ENCODE data around the gene TMPRSS13. TPM values are rescaled to one million over a fixed set of nuclear protein-coding genes. Genes with fewer than 3 reads are reported as not detected.
A peak's percentile ranks its signal among the peaks of the same experiment; 100 is the strongest.
"Not testable (repeated sequence)": the region's sequence is repeated elsewhere in the genome, so short reads cannot be mapped to it uniquely, and the experiment has no call there.

The TMPRSS13 gene
- total RNA-seq, 1 donor from 2014 or later, result 29.9 TPM

DNA sequence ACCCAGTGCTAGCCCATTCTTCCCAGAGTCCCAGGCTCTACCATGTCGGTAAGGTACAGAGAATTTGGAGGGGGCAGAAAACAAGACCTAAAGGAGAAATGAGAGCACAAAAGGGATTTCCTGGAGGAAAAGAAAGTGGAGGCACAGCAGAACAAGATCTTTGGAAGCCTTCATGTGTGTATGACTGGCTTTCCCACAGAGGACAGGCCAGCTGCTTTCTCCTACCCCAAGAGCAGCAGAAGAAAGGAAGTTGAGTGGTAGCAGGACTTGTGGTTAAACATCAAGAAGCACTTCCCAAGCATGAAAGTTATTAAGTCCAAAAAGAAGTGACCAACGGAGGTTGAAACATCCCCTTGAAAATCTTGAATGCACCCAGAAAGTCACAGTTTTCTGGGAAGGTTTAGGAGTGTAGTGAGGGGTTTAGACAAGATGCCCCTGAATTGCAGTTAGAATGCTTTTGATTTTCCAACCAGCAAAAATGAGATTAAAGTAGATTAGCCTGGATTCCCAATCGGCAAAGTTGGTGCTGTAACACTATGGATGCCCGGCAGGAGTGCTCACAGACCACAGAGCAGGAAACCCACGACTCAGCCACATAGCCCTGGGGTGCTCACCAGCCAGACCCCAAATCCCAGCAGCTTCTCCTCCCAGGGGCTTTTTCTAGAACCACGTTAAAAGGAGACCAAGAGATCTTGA lies 608 bp downstream of the TMPRSS13 start:
- peak; percentile 52 for ATAC-seq

DNA sequence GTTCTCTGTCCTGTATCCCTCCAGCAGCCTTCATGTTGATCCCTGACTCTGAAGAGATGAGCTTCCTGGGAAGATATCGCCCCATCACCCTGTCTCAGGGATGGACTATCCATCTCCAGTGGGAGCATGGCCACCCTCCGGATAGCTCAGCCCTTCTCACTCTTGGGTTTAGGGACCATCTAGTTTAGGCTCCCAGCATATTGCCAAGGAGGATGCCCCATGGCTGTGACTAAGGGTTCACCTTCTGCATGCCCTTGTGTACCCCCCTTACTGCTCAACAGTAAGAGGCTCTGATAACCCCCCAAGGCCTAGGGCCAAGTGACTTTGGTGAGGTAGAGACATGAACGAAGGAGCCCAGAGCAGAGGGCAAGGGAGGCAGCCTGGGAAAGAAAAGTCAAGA lies 1.3 kb downstream of the TMPRSS13 start:
- no peak for ATAC-seq

DNA sequence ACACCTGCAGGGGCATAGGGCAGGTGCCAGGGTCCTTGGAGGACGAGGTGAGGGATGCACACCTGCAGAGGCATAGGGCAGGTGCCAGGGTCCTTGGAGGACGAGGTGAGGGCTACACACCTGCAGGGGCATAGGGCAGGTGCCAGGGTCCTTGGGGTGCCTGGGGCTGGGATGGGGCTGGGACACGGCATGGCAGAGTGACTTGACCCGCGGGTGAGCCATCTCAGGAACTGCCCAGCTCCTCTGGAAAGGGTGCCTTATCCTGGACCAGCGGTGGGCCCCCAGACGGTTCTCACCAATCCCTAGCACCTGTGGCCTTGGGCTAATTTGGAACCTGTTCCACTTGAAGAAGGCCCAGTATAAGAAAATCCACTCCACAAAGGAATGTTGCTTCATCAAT lies 3.0 kb downstream of the TMPRSS13 start:
- not testable (repeated sequence) for ATAC-seq

DNA sequence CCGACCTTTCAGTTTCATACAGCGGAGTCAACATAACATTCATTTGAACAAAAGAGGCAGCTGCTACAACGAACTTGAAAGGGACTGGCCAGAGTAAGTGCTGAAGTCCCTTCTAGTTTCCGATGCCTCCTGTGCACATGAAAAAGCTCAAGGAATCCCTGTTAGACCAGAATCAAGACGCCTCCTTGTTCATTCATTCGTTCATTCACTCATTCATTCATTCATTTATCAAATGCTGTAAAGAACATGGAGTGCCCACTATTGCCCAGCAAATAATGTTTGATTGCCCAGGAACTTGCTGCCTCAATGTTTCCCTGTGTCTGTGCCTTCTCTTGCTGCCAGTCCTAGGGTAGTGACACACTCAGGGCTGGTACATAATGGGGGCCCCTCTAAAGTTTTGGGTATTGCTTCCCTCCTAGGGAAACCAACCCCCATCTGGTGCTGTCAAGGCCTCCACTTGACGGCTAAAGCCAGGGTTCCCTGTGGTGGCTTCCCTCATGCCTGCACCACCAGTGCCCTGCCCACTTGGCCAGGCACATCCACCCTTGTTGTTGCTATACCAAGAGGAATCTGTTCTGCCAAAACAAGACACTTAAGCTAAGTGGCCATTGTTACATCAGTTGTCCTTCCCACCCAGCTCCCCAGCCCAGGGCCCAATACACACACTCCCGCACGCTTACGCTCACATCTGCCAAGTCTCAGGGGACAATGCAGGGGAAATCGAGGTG lies 3.8 kb downstream of the TMPRSS13 start:
- no peak for ATAC-seq

DNA sequence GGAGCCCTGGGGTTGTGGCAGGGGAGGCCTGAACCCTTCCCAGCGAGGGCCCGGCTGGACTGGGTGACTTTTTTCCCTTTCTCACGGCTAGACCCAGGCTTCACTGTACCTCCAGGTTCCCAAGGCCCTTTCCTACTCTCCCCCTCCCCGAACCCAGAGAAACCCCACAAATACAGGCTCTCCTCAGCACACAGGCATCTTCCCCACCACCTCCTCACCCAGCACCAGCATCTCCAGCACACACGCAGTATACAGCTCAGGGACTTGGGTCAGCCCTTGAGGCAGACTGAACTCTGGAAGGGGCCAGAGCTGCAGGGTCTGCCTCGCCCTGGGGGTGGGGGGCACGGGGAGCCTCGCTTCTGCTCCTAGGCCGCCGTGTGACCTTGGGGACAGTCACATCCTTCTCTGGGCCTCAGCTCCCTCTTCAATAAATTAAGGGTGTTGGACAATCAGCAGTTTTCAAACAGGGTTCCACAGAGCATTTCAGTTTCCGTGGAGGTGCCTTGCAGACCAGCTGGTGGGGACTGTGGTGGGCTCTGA lies 4.5 kb downstream of the TMPRSS13 start:
- ATAC-seq, result no peak

DNA sequence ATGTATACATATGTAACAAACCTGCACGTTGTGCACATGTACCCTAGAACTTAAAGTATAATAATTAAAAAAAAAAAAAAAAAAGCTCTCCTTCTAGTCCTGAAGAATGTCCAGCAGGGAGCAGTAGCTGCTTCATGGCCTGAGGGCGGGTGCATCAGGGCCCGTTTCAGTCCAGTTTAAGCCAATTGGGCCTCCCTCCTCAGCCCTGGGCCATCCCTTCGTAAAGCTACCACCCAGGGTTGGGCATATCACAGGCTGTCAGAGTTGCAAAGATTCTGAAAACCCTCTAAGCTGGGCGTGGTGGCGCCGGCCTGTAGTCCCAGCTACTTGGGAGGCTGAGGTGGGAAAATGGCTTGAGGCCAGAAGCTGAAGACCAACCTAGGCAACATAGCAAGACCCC lies 5.4 kb downstream of the TMPRSS13 start:
- no peak for ATAC-seq

DNA sequence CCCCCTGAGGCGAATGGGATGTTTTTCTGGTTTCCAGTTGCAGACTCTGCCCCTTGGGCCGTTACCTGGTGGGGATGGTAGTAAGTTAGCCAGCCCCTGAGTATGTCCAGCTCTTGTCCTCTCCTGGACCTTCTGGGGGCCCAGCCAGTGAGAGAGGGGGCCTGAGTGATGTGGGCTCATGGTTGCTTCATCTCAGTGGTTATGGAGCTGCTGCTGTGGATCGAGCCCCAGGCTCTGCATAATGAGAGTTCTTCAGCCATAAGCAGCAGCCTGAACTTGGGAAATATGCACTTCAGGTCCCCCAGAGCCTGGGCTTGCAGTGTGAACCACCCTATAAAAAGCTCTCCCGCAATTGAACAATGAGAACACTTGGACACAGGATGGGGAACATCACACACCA lies 5.9 kb downstream of the TMPRSS13 start:
- ATAC-seq, result no peak

DNA sequence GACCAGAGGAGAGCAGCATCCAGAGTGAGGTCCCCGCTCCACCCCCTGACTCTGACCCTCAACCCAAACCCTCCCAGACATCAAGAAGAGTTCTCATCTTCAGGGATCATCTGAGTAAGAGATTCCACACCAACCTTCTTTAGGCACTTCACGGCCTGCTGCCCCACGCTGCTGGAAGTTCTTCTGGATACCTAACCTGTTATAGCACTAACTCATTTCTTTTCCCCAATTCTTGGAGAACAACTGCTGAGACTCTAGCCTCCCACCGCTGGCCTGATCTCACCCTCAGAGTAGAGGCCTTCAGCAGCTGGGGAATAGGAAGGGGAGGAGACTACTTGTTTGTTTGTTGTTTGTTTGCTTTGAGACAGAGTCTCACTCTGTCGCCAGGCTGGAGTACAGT lies 7.3 kb downstream of the TMPRSS13 start:
- no peak for ATAC-seq

DNA sequence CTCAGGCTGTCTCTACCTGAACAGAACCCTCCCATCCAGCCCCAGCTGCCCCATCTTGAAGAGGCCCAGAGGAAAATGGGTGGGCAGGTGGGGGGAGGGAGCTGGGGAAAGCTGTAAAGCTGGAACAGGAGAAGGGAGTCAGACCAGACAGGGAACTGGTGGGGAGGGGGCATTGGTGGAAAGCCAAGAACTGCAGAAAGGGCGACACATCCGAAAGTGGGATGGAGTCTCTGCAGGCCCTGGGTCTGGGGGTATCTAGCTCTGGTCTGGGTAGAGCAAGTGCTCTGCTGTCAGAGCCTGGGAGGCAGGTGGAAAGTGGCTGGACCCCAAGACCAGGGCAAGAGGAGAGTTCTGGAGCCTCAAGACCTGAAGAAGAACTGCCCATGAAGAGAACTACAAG lies 7.7 kb downstream of the TMPRSS13 start:
- ATAC-seq, result no peak

DNA sequence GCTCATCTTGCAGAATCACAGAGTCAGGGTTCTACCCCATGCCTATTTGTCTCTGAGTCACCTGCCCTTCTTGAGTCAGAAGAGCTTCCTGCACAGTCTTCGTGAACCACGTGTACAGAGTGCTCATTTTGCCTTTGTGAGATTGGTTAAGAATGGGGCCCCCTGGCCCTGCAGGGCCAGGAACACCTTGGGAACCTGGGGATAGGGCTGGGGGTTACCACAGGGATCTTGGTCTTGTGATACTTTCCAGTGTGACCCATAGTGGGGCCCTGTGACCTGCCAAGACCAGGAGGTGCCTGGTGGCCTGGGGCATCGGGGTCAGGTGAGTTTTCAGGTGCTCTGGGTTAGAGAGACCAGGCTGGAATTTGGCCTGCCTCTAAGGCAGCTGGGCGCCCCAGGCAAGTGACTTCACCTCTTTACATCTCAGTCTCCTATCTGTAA lies 9.4 kb downstream of the TMPRSS13 start:
- peak; percentile 72 for ATAC-seq

DNA sequence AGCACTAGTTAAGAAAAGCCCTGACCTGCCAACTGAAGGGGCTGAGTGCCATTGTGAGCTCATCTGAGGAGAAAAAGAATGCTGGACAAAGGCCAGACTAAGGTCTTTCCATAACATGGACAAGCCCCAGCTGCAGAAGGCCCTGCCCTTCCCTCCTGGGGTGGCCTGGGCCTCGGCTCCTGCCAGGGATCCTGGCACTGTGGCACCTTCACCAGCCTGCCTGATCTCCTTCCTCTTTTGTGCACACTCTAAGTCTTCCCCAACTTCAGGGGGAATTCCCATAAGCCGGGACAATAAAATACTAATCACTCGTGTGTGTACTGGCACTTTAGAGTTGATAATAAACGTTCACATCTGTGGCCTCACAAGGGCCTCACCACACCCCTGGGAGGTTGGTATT lies 9.9 kb downstream of the TMPRSS13 start:
- ATAC-seq, result peak; percentile 24

DNA sequence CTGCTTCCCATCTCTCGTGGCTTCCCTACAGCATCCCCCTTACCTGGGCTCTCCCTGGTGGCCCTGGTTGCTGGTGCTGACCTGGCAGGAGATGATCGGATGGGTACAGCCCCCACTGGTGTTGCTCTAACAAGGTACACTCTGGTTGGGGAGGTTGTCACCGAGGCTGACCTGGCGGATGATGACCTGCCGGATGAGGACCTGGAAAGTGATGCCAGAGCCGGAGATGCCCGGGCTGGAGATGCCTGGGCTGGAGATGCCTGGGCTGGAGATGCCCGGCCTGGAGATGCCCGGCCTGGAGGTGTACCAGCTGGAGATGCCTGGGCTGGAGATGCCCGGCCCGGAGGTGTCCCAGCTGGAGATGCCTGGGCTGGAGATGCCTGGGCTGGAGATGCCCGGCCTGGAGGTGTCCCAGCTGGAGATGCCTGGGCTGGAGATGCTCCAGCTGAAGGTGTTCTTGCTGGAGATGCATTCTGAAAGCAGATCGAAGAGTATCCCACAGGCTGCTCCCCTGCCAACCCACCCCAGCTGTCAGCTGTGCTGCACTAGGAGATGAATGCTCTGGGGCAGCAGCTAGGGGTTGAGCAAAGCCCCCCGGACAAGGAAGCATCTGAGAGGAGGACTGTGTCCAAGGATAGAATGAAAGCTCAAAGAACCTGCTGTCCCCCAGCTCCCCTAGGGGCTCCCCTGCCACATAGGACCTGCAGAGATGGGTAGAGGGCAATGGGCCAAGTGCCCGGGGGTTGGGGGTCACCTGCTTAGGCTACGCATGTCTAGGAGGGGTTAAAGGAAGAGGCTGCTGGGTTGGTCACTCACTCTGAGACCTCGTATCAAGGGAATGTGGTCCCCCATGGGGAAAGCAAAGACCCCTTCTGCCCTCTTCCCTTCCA lies 10.6 kb downstream of the TMPRSS13 start:
- no peak for ATAC-seq

DNA sequence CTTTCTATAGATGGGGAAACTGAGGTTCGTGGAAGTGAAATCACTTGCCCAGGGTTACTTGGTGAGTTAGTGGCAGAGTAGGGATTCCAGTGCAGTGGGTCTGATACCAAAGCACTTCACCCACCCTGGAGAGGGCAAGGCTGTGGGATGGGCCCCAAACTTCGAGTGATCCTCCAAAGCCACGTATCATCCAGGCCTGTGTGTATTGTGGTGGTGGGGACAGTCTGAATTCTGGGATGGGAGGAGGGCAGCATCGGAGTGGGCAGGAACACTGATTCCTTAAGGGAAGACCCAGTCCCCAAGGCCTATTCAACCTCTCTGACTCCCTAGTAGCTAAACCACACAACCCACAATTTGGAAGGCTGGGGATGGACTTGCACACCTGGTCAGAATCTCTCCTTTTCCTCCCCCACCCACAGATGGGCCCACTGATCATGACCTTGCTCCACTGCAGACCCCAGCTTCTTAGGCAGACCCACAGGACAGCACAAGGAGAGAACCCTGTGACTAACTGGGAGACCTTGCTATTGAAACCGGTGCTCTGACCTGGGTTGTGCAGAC lies 11.5 kb downstream of the TMPRSS13 start:
- ATAC-seq, result no peak

DNA sequence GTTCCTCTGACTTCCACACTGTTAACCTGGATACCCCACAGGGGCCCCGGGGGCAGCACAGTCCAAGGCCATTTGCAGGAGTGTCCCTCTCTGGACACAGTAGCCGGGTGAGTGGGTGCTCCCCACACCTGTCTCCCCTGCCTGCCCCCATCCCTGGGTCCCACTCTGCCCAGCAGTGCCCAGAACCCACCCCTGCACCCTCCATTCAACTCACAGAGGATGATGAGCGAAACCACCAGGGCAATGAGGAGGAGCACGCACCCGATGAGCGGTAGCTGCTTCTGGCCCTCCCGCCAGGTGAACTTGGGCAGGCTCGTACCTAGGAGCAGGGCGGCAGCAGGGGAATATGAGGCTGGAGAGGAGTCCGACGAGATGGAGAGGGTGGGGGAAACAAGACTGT lies 12.2 kb downstream of the TMPRSS13 start:
- ATAC-seq, result no peak

DNA sequence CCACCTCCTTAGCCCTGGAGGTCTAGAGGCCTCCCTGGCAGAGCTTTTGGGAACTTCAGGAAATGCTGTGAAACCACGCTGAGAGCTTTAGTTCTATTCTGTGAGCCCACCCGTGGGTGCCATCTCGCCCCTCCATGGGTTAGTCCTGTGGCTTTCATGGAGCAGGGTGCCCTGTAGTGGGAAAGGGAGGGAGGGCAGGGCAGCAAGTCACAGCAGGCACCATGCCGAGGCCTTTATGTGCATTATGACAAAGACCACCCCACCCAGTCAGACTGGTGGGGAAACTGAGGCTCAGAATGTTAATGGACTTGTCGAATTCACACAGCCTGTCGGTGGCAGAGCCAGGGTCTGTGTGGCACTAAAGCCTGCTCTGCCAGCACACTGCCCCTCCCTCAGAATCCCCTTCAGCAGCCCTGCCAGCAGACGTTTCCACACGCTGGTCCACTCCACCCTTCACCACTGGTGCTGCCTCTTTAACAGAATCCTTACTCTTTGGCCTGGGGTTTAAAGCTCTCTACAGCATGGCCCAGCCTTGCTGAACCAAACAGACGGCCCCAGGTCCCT lies 13.4 kb downstream of the TMPRSS13 start:
- no peak for ATAC-seq

DNA sequence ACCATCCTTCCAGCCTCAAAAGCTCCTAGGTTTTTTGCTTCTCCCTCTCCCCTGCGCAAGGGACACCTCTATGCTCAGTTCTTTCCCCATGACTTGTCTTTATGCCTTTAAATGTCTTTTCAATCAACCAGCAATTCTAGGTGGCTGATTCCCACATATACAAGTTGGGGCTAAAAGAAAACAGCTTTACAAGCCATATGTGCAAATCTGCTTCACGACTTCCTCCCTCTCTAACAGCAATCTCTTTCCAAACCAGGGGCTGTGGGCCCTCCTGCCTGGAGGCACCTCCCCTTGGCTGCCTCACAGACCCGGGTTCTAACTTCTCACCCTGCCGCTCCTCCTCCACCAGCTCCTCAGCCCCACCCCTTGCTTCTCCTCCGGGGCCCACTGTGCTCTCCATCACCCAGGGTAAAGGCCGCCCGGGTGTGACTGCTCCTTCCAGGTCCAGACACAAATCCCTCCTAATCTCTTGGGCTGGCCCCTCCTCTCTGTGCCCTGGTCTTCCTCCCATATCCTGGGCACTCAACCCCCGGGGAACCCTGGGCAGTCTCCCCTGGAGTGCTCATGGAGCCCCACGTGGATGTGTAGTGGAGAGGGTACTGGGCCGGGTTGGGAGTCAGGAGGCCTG lies 14.1 kb downstream of the TMPRSS13 start:
- ATAC-seq, result no peak

DNA sequence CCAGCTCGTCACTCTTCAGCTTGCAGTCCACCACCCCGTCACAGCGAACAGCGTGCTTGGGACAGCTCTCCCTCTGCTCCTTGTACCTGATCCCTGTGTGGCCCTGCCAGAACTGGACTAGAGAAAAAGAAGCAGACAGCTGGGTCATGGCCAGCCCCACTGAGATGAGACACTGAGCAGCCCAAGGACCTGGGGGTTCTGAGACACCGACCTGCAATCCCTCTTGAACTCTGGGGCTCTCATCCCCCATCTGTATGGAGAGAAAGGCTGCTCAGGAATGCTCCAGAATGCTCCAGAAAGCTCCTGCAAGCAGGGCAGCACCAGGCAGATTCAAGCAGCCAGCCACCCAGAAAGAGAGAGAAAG lies 14.8 kb downstream of the TMPRSS13 start:
- no peak for ATAC-seq

DNA sequence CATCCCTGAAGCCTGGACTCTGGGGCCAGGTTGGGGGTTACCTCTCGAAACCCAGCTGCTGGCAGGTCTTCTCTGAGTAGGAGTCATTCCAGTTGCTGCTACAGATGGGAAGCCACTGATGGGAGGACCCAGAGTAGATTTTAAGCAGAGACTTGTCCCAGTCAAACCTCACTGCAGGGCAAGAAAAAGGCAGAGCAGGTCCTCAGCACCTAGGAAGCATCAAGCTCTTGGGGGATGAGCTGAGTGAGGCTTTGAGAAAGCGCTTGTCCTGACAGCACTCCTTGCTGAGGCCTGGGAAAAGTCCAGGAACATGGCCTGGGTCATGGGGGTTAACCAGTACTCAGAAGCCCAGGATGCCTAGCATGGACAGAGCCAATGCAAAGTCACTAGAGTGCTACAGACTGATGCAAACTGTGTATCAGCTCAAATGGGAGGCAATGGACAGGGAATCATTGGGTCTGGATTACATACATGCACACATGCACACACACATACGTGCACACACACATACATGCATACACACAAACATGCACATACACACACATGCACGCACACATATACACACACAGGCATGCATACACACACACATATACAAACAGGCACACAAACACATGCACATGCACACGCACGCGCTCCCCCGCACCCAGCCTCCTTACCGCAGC lies 15.3 kb downstream of the TMPRSS13 start:
- no peak for ATAC-seq

DNA sequence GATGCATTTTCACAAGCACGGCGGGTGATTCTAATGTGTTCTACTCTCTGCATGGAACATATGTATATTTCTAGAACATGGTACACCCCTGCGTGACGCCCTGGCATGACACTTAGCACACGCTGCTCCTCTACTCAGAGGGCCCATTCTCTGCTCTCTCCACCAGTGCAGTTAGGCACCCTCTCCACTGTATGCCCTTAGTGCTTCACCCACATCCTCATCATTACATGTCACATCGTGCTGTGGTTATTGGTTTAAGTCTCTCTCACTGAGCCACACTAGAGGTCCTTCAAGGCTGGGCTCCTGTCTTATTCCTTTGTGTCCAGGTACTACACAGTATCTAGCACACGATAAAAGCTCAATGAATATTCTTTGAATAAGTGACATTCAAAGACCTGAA lies 16.7 kb downstream of the TMPRSS13 start:
- ATAC-seq, result no peak

DNA sequence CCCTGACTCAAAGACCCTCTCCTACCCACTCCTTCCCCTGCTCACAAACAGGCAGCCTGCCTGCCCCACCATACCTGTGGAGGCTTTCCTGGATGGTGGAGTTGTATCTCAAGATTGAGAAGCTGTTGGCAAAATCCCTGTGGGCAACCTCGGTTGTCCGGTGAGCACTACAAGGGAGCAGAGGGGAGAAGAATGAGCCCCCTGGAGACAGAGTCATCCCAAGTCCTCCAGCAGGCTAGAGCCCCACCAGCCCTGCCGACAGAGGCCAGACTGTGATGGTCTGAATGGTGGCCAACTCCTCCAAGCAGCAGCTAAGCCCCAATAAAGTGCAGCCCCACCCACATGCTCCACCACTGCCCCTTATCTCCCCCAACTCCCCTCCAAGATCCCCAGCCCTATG lies 17.5 kb downstream of the TMPRSS13 start:
- no peak for ATAC-seq

DNA sequence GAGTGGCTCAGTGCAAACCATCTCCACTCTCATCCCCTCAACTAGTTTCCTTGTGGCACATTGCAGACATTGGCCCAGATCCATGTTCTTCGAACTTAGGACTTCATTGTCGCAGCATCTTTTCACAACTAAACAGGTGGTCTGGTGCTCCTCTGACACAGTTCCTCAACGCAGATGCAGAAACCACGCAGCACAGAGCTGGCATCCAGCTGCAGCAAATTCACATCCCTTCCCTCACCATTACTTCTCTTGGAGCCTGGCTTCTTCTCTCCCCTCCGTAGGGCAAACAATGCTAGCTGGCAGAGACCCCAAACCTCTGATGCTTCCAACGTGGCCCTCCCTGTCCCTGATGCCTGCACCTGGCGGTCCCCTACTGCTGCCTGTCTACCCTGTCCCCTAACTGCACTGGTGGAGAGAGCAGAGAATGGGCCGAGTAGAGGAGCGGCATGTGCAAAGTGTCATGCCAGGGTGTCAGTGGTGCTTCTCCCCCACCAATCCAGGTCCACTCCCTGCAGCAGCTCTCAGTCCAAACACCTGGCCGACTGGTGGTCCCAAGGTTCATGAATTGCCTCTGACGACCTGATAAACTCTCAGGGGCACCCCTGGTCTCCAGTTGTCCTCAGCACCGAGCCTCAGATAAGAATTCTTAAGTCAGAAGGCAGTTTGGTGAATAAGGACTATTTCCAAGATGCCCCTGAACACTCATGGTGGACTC lies 18.1 kb downstream of the TMPRSS13 start:
- ATAC-seq, result no peak
